SK-MEL-5 (cell line): ENCODE measurements around the gene INPP5D. TPM values are rescaled to one million over a fixed set of nuclear protein-coding genes. Genes with fewer than 3 reads are reported as not detected.

Experiments used
- DNase-seq: peaks from one replicate; pipeline ENCODE4 v3.0.0-alpha.2; 2016; ENCODE audit warnings: low read depth, low spot score
- in situ Hi-C: cut with HindIII; loops from 2 replicates; pipeline ENCODE4 v1.10.0; 2016; ENCODE audit warnings: low sequenced_read_pairs, high pct_unique_total_duplicates, low pct_unique_long_range_greater_than_20kb
- small RNA-seq, 2 experiments: library from RNA; depleted of rRNA; stranded (forward); fragments of <200 nt; gene quantifications; one replicate each; pipeline ENCODE3, GENCODE V24; 2014
- total RNA-seq: library from RNA; depleted of rRNA; stranded (reverse); fragments of >200 nt; shearing (Covaris generic); gene quantifications from 2 replicates; pipeline ENCODE4 v1.2.3, GENCODE V29; 2014; rRNA removed

The INPP5D gene
- total RNA-seq, 1 experiment from 2014 or later, result 0.50 TPM

- in situ Hi-C loops, result no loop called here
- no peak for DNase-seq
Observed at GRCh38 chr2:233245406-233245805, 185.3 kb downstream of the INPP5D start.

- in situ Hi-C loops, result no loop called here
- no peak for DNase-seq
Observed at GRCh38 chr2:233247116-233247515, 187.0 kb downstream of the INPP5D start.

- in situ Hi-C loops, result no loop called here
- DNase-seq, result no peak
Observed at GRCh38 chr2:233247744-233248143, 187.6 kb downstream of the INPP5D start.

GRCh38 chr2:233248999-233249398, 188.9 kb downstream of the INPP5D start:
- DNase-seq, result no peak
- in situ Hi-C loops, result no loop called here

- in situ Hi-C loops, result no loop called here
- no peak for DNase-seq
Observed at GRCh38 chr2:233250568-233250967, 190.4 kb downstream of the INPP5D start.

GRCh38 chr2:233250985-233251305, 190.8 kb downstream of the INPP5D start:
- in situ Hi-C loops, result no loop called here
- no peak for DNase-seq

- in situ Hi-C loops, result no loop called here
- peak; percentile 94 for DNase-seq
Observed at GRCh38 chr2:233251306-233252116, 191.4 kb downstream of the INPP5D start, which contains the start of gene ATG16L1. Gene ATG16L1, plus strand, starts transcription at chr2:233251673. Its CDS starts 155 bp downstream, at chr2:233251828.

GRCh38 chr2:233252227-233252626, 192.1 kb downstream of the INPP5D start:
- no peak for DNase-seq
- in situ Hi-C loops, result no loop called here

GRCh38 chr2:233255151-233255550, 195.0 kb downstream of the INPP5D start:
- in situ Hi-C loops, result no loop called here
- no peak for DNase-seq

GRCh38 chr2:233256048-233256447, 195.9 kb downstream of the INPP5D start:
- in situ Hi-C loops, result no loop called here

More at GRCh38 chr2:233256048-233256447, 195.9 kb downstream of the INPP5D start:
- DNase-seq, result no peak

Small RNA genes lying within 50 kb of the gene (small RNA-seq; reads per million reads assigned to genes)
- 0 to 0.05 reads per million in 2 experiments for gene RN7SL32P

Other genes starting within 250 kb of the INPP5D start
- gene SNORC, start 190.1 kb upstream of the INPP5D start, total RNA-seq, result 0.55 and 1.1 TPM in 2 replicates
- not detected in 2 replicates for gene NGEF, start 47.1 kb upstream of the INPP5D start, total RNA-seq
- gene NEU2, start 27.7 kb upstream of the INPP5D start, total RNA-seq, result not detected in 2 replicates
- gene ATG16L1, start 191.3 kb downstream of the INPP5D start, total RNA-seq, result 28.1 and 28.7 TPM in 2 replicates
- not detected in 2 replicates for gene SAG, start 247.5 kb downstream of the INPP5D start, total RNA-seq